ENCODE measurements around the gene EFNA1. TPM values are rescaled to one million over a fixed set of nuclear protein-coding genes. Genes with fewer than 3 reads are reported as not detected.

The EFNA1 gene
- polyA plus RNA-seq, 1 of the 3 experiments (the other 2 are of a cell fraction): 14.4 TPM

DNA sequence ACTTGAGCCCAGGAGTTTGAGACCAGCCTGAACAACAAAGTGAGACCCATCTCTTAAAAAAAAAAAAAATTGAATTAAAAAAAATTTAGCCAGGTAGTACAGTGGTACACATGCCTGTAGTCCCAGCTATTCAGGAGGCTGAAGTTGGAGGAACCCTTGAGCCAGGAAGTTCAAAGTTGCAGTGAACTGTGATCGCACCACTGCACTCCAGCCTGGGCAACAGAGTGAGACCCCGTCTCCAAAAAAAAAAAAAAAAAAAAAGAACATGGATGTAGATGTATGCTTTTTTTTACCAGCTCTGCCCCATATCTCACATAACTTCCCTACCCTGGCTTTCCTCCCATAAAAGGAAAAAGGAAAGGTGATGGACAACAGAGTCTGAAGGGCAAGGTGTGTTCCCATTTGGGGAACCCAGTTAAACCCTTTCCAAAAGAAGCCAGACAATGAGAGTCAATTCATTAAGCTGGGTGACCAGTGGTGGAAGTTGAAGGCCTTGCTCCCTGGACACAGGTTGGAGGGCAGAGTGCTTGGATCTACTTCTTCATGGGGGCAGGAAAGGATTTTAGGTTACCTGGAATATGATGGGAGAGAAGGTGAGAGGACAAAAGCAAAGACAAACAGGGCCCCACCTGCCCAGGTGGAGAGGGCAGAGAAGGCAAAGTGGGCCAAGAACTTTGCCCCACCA lies 42.6 kb downstream of the EFNA1 start (continued):
- TF ChIP-seq, protein P1, sequence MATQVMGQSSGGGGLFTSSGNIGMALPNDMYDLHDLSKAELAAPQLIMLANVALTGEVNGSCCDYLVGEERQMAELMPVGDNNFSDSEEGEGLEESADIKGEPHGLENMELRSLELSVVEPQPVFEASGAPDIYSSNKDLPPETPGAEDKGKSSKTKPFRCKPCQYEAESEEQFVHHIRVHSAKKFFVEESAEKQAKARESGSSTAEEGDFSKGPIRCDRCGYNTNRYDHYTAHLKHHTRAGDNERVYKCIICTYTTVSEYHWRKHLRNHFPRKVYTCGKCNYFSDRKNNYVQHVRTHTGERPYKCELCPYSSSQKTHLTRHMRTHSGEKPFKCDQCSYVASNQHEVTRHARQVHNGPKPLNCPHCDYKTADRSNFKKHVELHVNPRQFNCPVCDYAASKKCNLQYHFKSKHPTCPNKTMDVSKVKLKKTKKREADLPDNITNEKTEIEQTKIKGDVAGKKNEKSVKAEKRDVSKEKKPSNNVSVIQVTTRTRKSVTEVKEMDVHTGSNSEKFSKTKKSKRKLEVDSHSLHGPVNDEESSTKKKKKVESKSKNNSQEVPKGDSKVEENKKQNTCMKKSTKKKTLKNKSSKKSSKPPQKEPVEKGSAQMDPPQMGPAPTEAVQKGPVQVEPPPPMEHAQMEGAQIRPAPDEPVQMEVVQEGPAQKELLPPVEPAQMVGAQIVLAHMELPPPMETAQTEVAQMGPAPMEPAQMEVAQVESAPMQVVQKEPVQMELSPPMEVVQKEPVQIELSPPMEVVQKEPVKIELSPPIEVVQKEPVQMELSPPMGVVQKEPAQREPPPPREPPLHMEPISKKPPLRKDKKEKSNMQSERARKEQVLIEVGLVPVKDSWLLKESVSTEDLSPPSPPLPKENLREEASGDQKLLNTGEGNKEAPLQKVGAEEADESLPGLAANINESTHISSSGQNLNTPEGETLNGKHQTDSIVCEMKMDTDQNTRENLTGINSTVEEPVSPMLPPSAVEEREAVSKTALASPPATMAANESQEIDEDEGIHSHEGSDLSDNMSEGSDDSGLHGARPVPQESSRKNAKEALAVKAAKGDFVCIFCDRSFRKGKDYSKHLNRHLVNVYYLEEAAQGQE (IDR thresholded peaks at IDR 0.05; ENCODE audit: low read depth, low read length): no peak
- no peak for TF ChIP-seq FOXM1 (IDR thresholded peaks at IDR 0.05; ENCODE audit: low read depth)
- no peak for TF ChIP-seq CHD2 (IDR thresholded peaks at IDR 0.05; ENCODE audit: low read length, partially characterized antibody)
- TF ChIP-seq YY1 (IDR thresholded peaks at IDR 0.05; ENCODE audit: low read depth): no peak
- TF ChIP-seq, protein P2, sequence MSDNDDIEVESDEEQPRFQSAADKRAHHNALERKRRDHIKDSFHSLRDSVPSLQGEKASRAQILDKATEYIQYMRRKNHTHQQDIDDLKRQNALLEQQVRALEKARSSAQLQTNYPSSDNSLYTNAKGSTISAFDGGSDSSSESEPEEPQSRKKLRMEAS (IDR thresholded peaks at IDR 0.05; ENCODE audit: low read depth): no peak
- TF ChIP-seq TAF1 (IDR thresholded peaks at IDR 0.05; ENCODE audit: borderline replicate concordance, low read depth, low read length): no peak
- no peak for TF ChIP-seq MXI1 (IDR thresholded peaks at IDR 0.05; ENCODE audit: low read depth, low read length)
- TF ChIP-seq POLR2AphosphoS5 (IDR thresholded peaks at IDR 0.05; ENCODE audit: low read depth, low read length): no peak
- TF ChIP-seq, protein P3, sequence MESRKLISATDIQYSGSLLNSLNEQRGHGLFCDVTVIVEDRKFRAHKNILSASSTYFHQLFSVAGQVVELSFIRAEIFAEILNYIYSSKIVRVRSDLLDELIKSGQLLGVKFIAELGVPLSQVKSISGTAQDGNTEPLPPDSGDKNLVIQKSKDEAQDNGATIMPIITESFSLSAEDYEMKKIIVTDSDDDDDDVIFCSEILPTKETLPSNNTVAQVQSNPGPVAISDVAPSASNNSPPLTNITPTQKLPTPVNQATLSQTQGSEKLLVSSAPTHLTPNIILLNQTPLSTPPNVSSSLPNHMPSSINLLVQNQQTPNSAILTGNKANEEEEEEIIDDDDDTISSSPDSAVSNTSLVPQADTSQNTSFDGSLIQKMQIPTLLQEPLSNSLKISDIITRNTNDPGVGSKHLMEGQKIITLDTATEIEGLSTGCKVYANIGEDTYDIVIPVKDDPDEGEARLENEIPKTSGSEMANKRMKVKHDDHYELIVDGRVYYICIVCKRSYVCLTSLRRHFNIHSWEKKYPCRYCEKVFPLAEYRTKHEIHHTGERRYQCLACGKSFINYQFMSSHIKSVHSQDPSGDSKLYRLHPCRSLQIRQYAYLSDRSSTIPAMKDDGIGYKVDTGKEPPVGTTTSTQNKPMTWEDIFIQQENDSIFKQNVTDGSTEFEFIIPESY (IDR thresholded peaks at IDR 0.05; ENCODE audit: borderline replicate concordance, low read depth): no peak
- TF ChIP-seq MEF2A (IDR thresholded peaks at IDR 0.05; ENCODE audit: borderline replicate concordance, low read depth): no peak
- no peak for TF ChIP-seq EP300 (IDR thresholded peaks at IDR 0.05; ENCODE audit: borderline replicate concordance in 1 of 2, low read depth in 1 of 2, low read length in 1 of 2)

DNA sequence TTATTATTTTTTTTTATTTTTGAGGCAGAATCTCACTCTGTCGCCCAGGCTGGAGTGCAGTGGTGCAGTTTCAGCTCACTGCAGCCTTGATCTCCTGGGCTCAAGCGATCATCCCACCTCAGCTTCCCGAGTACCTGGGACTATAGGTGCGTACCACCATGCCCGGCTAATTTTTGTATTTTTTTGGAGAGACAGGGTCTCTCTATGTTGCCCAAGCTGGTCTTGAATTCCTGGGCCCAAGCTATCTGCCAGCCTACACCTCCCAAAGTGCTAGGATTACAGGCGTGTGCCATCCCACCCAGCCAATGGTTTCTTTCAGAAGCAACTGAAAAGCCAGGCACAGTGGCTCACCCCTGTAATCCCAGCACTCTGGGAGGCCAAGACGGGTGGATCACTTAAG lies 43.1 kb downstream of the EFNA1 start:
- peaks cover 0 to 28% of the 10 kb centered on the region in 2 experiments; a peak in 3 of 4 replicates for H3K4me1 ChIP-seq (ENCODE audit: control insufficient read depth in 1 of 2, insufficient read depth in 2 of 2, low read depth in 1 of 2, low read length in 1 of 2)

More for the DNA sequence above, 43.1 kb downstream of the EFNA1 start:
- H4K20me1 ChIP-seq (ENCODE audit: insufficient read depth): no peaks in the 10 kb centered on the region
- peaks cover 16% of the 10 kb centered on the region in 2 experiments for H3K36me3 ChIP-seq (replicated peaks in 1 of 2; ENCODE audit: control insufficient read depth in 1 of 2, insufficient read depth in 2 of 2, low read length in 1 of 2)
- 97% methylated on average over 7 of the region's 7 CpGs for WGBS (ENCODE audit: low lambda C conversion rate)
- H3K9ac ChIP-seq: no peak overlapping the region
- CTCF ChIA-PET: interaction anchor here (0.6 to 14.8 kb wide), 8 partner anchors 9 to 550 kb away, joined by 3 to 496 read pairs (median 4); no protein-coding TSS in a partner anchor
- H3F3A ChIP-seq (replicated peaks; ENCODE audit: insufficient read depth): peaks cover 45% of the 10 kb centered on the region
- no peaks in the 10 kb centered on the region for H3K9me3 ChIP-seq
- no peaks in the 10 kb centered on the region for H3K9me2 ChIP-seq
- H2AFZ ChIP-seq (ENCODE audit: low read depth): no peak overlapping the region
- POLR2A ChIA-PET: interaction anchor here (0.8 kb wide), 1 partner anchor 85 kb away, joined by 3 read pairs; no protein-coding TSS in a partner anchor
- peak overlapping the region; percentile 94; the same call in 1 of the 2 replicates for H3K4me2 ChIP-seq
- no peak overlapping the region for H3K27ac ChIP-seq (ENCODE audit: low read depth in 2 of 2, low read length in 1 of 2)
- DNase-seq: no peak
- no peaks in the 10 kb centered on the region for H3K27me3 ChIP-seq (ENCODE audit: insufficient read depth)
- TF ChIP-seq MEF2A (IDR thresholded peaks at IDR 0.05; ENCODE audit: borderline replicate concordance, low read depth): no peak
- no peak for TF ChIP-seq EP300 (IDR thresholded peaks at IDR 0.05; ENCODE audit: borderline replicate concordance in 1 of 2, low read depth in 1 of 2, low read length in 1 of 2)
- no peak for TF ChIP-seq TCF12 (IDR thresholded peaks at IDR 0.05)
- no peak for TF ChIP-seq TEAD4 (IDR thresholded peaks at IDR 0.05; ENCODE audit: borderline replicate concordance, insufficient read depth)
- no peak for TF ChIP-seq SIN3A (IDR thresholded peaks at IDR 0.05; ENCODE audit: borderline replicate concordance, low read depth, low read length)
- TF ChIP-seq, protein P4, sequence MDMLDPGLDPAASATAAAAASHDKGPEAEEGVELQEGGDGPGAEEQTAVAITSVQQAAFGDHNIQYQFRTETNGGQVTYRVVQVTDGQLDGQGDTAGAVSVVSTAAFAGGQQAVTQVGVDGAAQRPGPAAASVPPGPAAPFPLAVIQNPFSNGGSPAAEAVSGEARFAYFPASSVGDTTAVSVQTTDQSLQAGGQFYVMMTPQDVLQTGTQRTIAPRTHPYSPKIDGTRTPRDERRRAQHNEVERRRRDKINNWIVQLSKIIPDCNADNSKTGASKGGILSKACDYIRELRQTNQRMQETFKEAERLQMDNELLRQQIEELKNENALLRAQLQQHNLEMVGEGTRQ (IDR thresholded peaks at IDR 0.05; ENCODE audit: borderline replicate concordance, low read depth, low read length): no peak
- TF ChIP-seq MXI1 (IDR thresholded peaks at IDR 0.05; ENCODE audit: low read depth, low read length): no peak
- no peak for TF ChIP-seq RCOR1 (IDR thresholded peaks at IDR 0.05; ENCODE audit: low read length)
- TF ChIP-seq FOSL2 (IDR thresholded peaks at IDR 0.05; ENCODE audit: borderline replicate concordance, low read depth): no peak
- TF ChIP-seq GATA2 (CRISPR knock-in tag; IDR thresholded peaks at IDR 0.05): no peak
- TF ChIP-seq, protein P3 (IDR thresholded peaks at IDR 0.05; ENCODE audit: borderline replicate concordance, low read depth): no peak
- no peak for TF ChIP-seq NRF1 (IDR thresholded peaks at IDR 0.05; ENCODE audit: low read depth, low read length)
- no peak overlapping the region for H3K4me3 ChIP-seq (ENCODE audit: low read depth in 2 of 2, low read length in 1 of 2)
- peaks cover 41% of the 10 kb centered on the region for H3K79me2 ChIP-seq (ENCODE audit: insufficient read depth)

Measured in SK-N-SH (cell line).